ENCODE measurements around the gene SLC2A4.

SLC2A4 gene

GRCh38 chr17:7293159-7293558 lies 11.6 kb downstream of the SLC2A4 start:
- Histone ChIP-seq H3K9me3 (ENCODE audit: control insufficient read depth, insufficient read depth, low read depth, low read length) (no peaks in the 10 kb centered on the region), H3K36me3 (ENCODE audit: control insufficient read depth, insufficient read depth, low read length) (0 out of 2 replicates have a peak, but pooled peaks cover 2% of the 10 kb centered on the region), H3K27ac (ENCODE audit: low read depth, low read length) (no peak overlapping the region), H3K9ac (ENCODE audit: low read length) (no peak overlapping the region), H3K27me3 (ENCODE audit: control insufficient read depth, insufficient read depth, low read length) (peaks cover 23% of the 10 kb centered on the region), H3K4me3 (ENCODE audit: low read depth, low read length) (peak overlapping the region; percentile 46; the same call in 1 of the 2 replicates), H3K4me1 (ENCODE audit: control insufficient read depth, insufficient read depth, low read length) (peaks cover 18% of the 10 kb centered on the region)

- no peak overlapping the region; the same call in 1 of the 2 replicates for H3K27ac ChIP-seq (ENCODE audit: low read depth, low read length)
- peak overlapping the region; percentile 46 for H3K4me3 ChIP-seq (ENCODE audit: low read depth, low read length)
Observed at GRCh38 chr17:7293816-7294613, 12.5 kb downstream of the SLC2A4 start.

GRCh38 chr17:7294614-7295153 lies 13.2 kb downstream of the SLC2A4 start, which contains the start of gene YBX2:
Gene YBX2, minus strand, starts transcription at chr17:7294639. Its CDS starts 139 bp downstream, at chr17:7294500.
- Histone ChIP-seq H3K27ac (ENCODE audit: low read depth, low read length) (no peak within 1 kb of the TSS; the same call in 1 of the 2 replicates), H3K36me3 (ENCODE audit: control insufficient read depth, insufficient read depth, low read length) (0 out of 2 replicates have a peak, but pooled peaks cover 2% of the 10 kb centered on the region), H3K9me3 (ENCODE audit: control insufficient read depth, insufficient read depth, low read depth, low read length) (no peaks in the 10 kb centered on the region), H3K9ac (ENCODE audit: low read length) (peak within 1 kb of the TSS; percentile 51), H3K27me3 (ENCODE audit: control insufficient read depth, insufficient read depth, low read length) (peaks cover 26% of the 10 kb centered on the region), H3K4me3 (ENCODE audit: low read depth, low read length) (peak within 1 kb of the TSS; percentile 83), H3K4me1 (ENCODE audit: control insufficient read depth, insufficient read depth, low read length) (peaks cover 18% of the 10 kb centered on the region)

More at GRCh38 chr17:7293816-7294613, 12.5 kb downstream of the SLC2A4 start:
- Histone ChIP-seq H3K9ac (ENCODE audit: low read length) (no peak overlapping the region), H3K36me3 (ENCODE audit: control insufficient read depth, insufficient read depth, low read length) (0 out of 2 replicates have a peak, but pooled peaks cover 2% of the 10 kb centered on the region), H3K27me3 (ENCODE audit: control insufficient read depth, insufficient read depth, low read length) (peaks cover 25% of the 10 kb centered on the region), H3K4me1 (ENCODE audit: control insufficient read depth, insufficient read depth, low read length) (peaks cover 18% of the 10 kb centered on the region), H3K9me3 (ENCODE audit: control insufficient read depth, insufficient read depth, low read depth, low read length) (no peaks in the 10 kb centered on the region)

- no peak overlapping the region for H3K27ac ChIP-seq (ENCODE audit: low read depth, low read length)
- H3K4me3 ChIP-seq (ENCODE audit: low read depth, low read length), result peak overlapping the region; percentile 83
- 0 out of 2 replicates have a peak, but pooled peaks cover 2% of the 10 kb centered on the region for H3K36me3 ChIP-seq (ENCODE audit: control insufficient read depth, insufficient read depth, low read length)
- H3K27me3 ChIP-seq (ENCODE audit: control insufficient read depth, insufficient read depth, low read length), result peaks cover 29% of the 10 kb centered on the region
- H3K4me1 ChIP-seq (ENCODE audit: control insufficient read depth, insufficient read depth, low read length), result peaks cover 18% of the 10 kb centered on the region
- H3K9ac ChIP-seq (ENCODE audit: low read length), result peak overlapping the region; percentile 51
- no peaks in the 10 kb centered on the region for H3K9me3 ChIP-seq (ENCODE audit: control insufficient read depth, insufficient read depth, low read depth, low read length)
Observed at GRCh38 chr17:7295230-7296180, 14.0 kb downstream of the SLC2A4 start.

GRCh38 chr17:7296189-7296861 lies 14.8 kb downstream of the SLC2A4 start:
- peaks cover 29% of the 10 kb centered on the region for H3K27me3 ChIP-seq (ENCODE audit: control insufficient read depth, insufficient read depth, low read length)
- H3K9ac ChIP-seq (ENCODE audit: low read length), result no peak overlapping the region
- peak overlapping the region; percentile 15 for H3K4me3 ChIP-seq (ENCODE audit: low read depth, low read length)
- no peaks in the 10 kb centered on the region for H3K9me3 ChIP-seq (ENCODE audit: control insufficient read depth, insufficient read depth, low read depth, low read length)
- peaks cover 18% of the 10 kb centered on the region for H3K4me1 ChIP-seq (ENCODE audit: control insufficient read depth, insufficient read depth, low read length)
- no peaks in the 10 kb centered on the region for H3K36me3 ChIP-seq (ENCODE audit: control insufficient read depth, insufficient read depth, low read length)
- no peak overlapping the region for H3K27ac ChIP-seq (ENCODE audit: low read depth, low read length)

- no peak overlapping the region for H3K9ac ChIP-seq (ENCODE audit: low read length)
- H3K4me1 ChIP-seq (ENCODE audit: control insufficient read depth, insufficient read depth, low read length), result peaks cover 2% of the 10 kb centered on the region; the same call in 1 of the 2 replicates
- H3K4me3 ChIP-seq (ENCODE audit: low read depth, low read length), result no peak overlapping the region
- 0 out of 2 replicates have a peak, but pooled peaks cover 4% of the 10 kb centered on the region for H3K27me3 ChIP-seq (ENCODE audit: control insufficient read depth, insufficient read depth, low read length)
- peaks cover 6% of the 10 kb centered on the region for H3K36me3 ChIP-seq (ENCODE audit: control insufficient read depth, insufficient read depth, low read length)
- no peaks in the 10 kb centered on the region for H3K9me3 ChIP-seq (ENCODE audit: control insufficient read depth, insufficient read depth, low read depth, low read length)
- H3K27ac ChIP-seq (ENCODE audit: low read depth, low read length), result no peak overlapping the region
Observed at GRCh38 chr17:7304179-7304578, 22.7 kb downstream of the SLC2A4 start.

GRCh38 chr17:7306911-7307685 lies 25.6 kb downstream of the SLC2A4 start, which contains the start of gene EIF5A:
Gene EIF5A, plus strand, starts transcription at chr17:7307628. Its CDS starts 2,008 bp downstream, at chr17:7309636.
- no peaks in the 10 kb centered on the region for H3K9me3 ChIP-seq (ENCODE audit: control insufficient read depth, insufficient read depth, low read depth, low read length)
- no peaks in the 10 kb centered on the region for H3K27me3 ChIP-seq (ENCODE audit: control insufficient read depth, insufficient read depth, low read length)
- peaks cover 5% of the 10 kb centered on the region; the same call in 1 of the 2 replicates for H3K4me1 ChIP-seq (ENCODE audit: control insufficient read depth, insufficient read depth, low read length)
- H3K9ac ChIP-seq (ENCODE audit: low read length), result peak within 1 kb of the TSS; percentile 96
- H3K4me3 ChIP-seq (ENCODE audit: low read depth, low read length), result peak within 1 kb of the TSS; percentile 98
- H3K27ac ChIP-seq (ENCODE audit: low read depth, low read length), result peak within 1 kb of the TSS; percentile 97
- peaks cover 34% of the 10 kb centered on the region for H3K36me3 ChIP-seq (ENCODE audit: control insufficient read depth, insufficient read depth, low read length)

- Histone ChIP-seq H3K36me3 (ENCODE audit: control insufficient read depth, insufficient read depth, low read length) (peaks cover 43% of the 10 kb centered on the region), H3K4me1 (ENCODE audit: control insufficient read depth, insufficient read depth, low read length) (peaks cover 5% of the 10 kb centered on the region; the same call in 1 of the 2 replicates), H3K4me3 (ENCODE audit: low read depth, low read length) (peak overlapping the region; percentile 98)
Observed at GRCh38 chr17:7307686-7308624, 26.4 kb downstream of the SLC2A4 start.

More at GRCh38 chr17:7307686-7308624, 26.4 kb downstream of the SLC2A4 start:
- H3K9me3 ChIP-seq (ENCODE audit: control insufficient read depth, insufficient read depth, low read depth, low read length), result no peaks in the 10 kb centered on the region
- peak overlapping the region; percentile 96 for H3K9ac ChIP-seq (ENCODE audit: low read length)
- no peaks in the 10 kb centered on the region for H3K27me3 ChIP-seq (ENCODE audit: control insufficient read depth, insufficient read depth, low read length)
- peak overlapping the region; percentile 97 for H3K27ac ChIP-seq (ENCODE audit: low read depth, low read length)

Measured in HUES6 (cell line).